ENCODE data around the gene PDE1C. TPM values are rescaled to one million over a fixed set of nuclear protein-coding genes. Genes with fewer than 3 reads are reported as not detected.

PDE1C gene
- total RNA-seq, 6 experiments from 2014 or later, result 0.19 to 1.9 (median 1.2) TPM

- no peak for TF ChIP-seq CTCF (IDR thresholded peaks at IDR 0.05)
- no peak for DNase-seq
- Mint-ChIP-seq H3K9me3 (peaks cover 5% of the 10 kb centered on the region; the same call in 1 of the 2 replicates), H3K27me3 (ENCODE audit: insufficient read depth) (no peaks in the 10 kb centered on the region; the same call in 1 of the 2 replicates), H3K36me3 (ENCODE audit: low read depth) (no peaks in the 10 kb centered on the region), H3K4me3 (no peak overlapping the region), H3K4me1 (ENCODE audit: low read depth) (no peaks in the 10 kb centered on the region), H3K27ac (no peak overlapping the region)
Observed at GRCh38 chr7:31751726-31752125, 318.5 kb downstream of the PDE1C start.

- Mint-ChIP-seq H3K4me1 (ENCODE audit: low read depth) (no peaks in the 10 kb centered on the region), H3K27ac (no peak overlapping the region), H3K27me3 (ENCODE audit: insufficient read depth) (no peaks in the 10 kb centered on the region; the same call in 1 of the 2 replicates), H3K4me3 (no peak overlapping the region), H3K36me3 (ENCODE audit: low read depth) (no peaks in the 10 kb centered on the region), H3K9me3 (no peaks in the 10 kb centered on the region)
- no peak for TF ChIP-seq CTCF (IDR thresholded peaks at IDR 0.05)
- no peak for DNase-seq
Observed at GRCh38 chr7:31748084-31748483, 322.1 kb downstream of the PDE1C start.

DNA sequence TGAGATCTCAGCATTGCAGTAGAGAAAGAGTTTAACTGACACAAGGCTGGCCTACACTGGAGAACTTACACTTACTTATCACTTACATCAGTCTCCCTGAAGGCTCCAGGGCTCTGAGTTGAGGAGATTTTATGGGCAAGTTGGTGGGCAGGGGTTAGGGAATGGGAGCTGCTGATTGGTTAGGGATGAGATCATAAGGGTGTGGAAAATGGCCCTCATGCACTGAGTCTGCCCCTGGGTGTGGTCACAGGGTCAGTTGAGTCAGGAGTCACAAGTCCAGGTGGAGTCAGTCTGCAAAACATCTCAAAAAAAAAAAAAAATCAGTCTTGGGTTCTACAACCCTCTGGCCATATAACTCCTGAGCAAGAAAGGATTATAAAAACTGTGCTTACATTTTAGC is 322.7 kb downstream of the PDE1C start:
- Mint-ChIP-seq H3K27me3 (ENCODE audit: insufficient read depth) (no peaks in the 10 kb centered on the region; the same call in 1 of the 2 replicates), H3K36me3 (ENCODE audit: low read depth) (no peaks in the 10 kb centered on the region), H3K4me3 (no peak overlapping the region), H3K27ac (no peak overlapping the region), H3K9me3 (no peaks in the 10 kb centered on the region), H3K4me1 (ENCODE audit: low read depth) (no peaks in the 10 kb centered on the region)
- no peak for TF ChIP-seq CTCF (IDR thresholded peaks at IDR 0.05)
- DNase-seq, result no peak

DNA sequence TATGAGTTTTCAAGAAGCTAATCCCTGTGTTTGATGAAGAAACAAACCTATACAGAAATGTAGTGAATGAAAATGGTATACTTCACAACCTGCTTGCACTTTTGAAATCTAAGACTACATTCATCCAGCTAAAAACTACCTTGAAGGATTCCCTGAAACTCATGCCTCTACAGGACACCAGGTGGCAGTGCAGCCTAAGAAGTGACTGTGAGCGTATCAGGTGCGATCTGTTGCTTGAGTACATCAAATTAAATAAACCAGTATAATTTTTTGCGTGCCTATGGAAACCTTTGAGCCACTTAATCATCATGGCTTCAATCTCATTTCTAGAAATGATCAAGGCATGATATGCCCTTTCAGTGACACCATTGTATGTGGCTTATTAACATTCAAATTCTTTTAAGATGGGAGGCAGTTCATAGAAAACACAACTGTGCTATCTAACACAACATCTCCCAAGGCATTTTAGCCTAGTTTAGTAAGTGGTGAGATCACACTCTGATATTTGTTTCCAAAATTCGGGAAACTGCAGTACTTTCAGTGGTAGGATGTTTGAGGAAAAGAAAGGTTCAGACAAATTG is 325.8 kb downstream of the PDE1C start:
- Mint-ChIP-seq H3K27ac (no peak overlapping the region), H3K36me3 (ENCODE audit: low read depth) (no peaks in the 10 kb centered on the region), H3K4me1 (ENCODE audit: low read depth) (no peaks in the 10 kb centered on the region), H3K9me3 (no peaks in the 10 kb centered on the region), H3K27me3 (ENCODE audit: insufficient read depth) (no peaks in the 10 kb centered on the region; the same call in 1 of the 2 replicates), H3K4me3 (no peak overlapping the region)
- peak; percentile 53 for DNase-seq
- peak; percentile 91 for TF ChIP-seq CTCF (IDR thresholded peaks at IDR 0.05)

GRCh38 chr7:31741852-31742251 is 328.4 kb downstream of the PDE1C start:
- no peak for DNase-seq
- H3K4me3 Mint-ChIP-seq, result no peak overlapping the region
- no peak for TF ChIP-seq CTCF (IDR thresholded peaks at IDR 0.05)
- H3K27me3 Mint-ChIP-seq (ENCODE audit: insufficient read depth), result no peaks in the 10 kb centered on the region; the same call in 1 of the 2 replicates
- H3K27ac Mint-ChIP-seq, result no peak overlapping the region
- H3K4me1 Mint-ChIP-seq (ENCODE audit: low read depth), result no peaks in the 10 kb centered on the region
- no peaks in the 10 kb centered on the region for H3K36me3 Mint-ChIP-seq (ENCODE audit: low read depth)
- H3K9me3 Mint-ChIP-seq, result no peaks in the 10 kb centered on the region
